H9 (cell line): ENCODE results near the gene KLHL5. TPM values are rescaled to one million over a fixed set of nuclear protein-coding genes. Genes with fewer than 3 reads are reported as not detected.

Experiments
- DNase-seq: peaks from one replicate; pipeline ENCODE4 v3.0.0-alpha.2; 2017
- H2AFZ ChIP-seq: one replicate; pipeline ENCODE4 v1.6.1; 2013; ENCODE audit warnings: mild to moderate bottlenecking, low read length, control low read depth, moderate library complexity
- H2AK5ac ChIP-seq: 2 replicates; pipeline ENCODE4 v1.6.1; 2013; ENCODE audit warnings: low read length, control low read depth, mixed read lengths; ENCODE audit not compliant: insufficient read length
- H2BK120ac ChIP-seq: one replicate; pipeline ENCODE4 v1.6.1; 2013; ENCODE audit warnings: low read depth, mild to moderate bottlenecking, low read length, control low read depth, inconsistent platforms; ENCODE audit not compliant: poor library complexity, severe bottlenecking
- H2BK12ac ChIP-seq: 2 replicates; pipeline ENCODE4 v1.6.1; 2013; ENCODE audit warnings: low read length, control low read depth, mixed read lengths, low read depth; ENCODE audit not compliant: insufficient read length
- H2BK15ac ChIP-seq: 2 replicates; pipeline ENCODE4 v1.6.1; 2013; ENCODE audit warnings: low read depth, low read length, control low read depth
- H2BK20ac ChIP-seq: one replicate; pipeline ENCODE4 v1.6.1; 2013; ENCODE audit warnings: low read depth, mild to moderate bottlenecking, low read length, control low read depth, inconsistent platforms; ENCODE audit not compliant: poor library complexity, severe bottlenecking
- H2BK5ac ChIP-seq: 2 replicates; pipeline ENCODE4 v1.6.1; 2013; ENCODE audit warnings: low read length, control low read depth, mixed read lengths; ENCODE audit not compliant: insufficient read length
- H3K14ac ChIP-seq: 2 replicates; pipeline ENCODE4 v1.6.1; 2013; ENCODE audit warnings: low read length, control low read depth; ENCODE audit not compliant: insufficient read depth
- H3K18ac ChIP-seq: 2 replicates; pipeline ENCODE4 v1.6.1; 2013; ENCODE audit warnings: low read depth, mild to moderate bottlenecking, mixed read lengths, low read length, control low read depth; ENCODE audit not compliant: insufficient read length
- H3K23ac ChIP-seq: 2 replicates; pipeline ENCODE4 v1.6.1; 2013; ENCODE audit warnings: low read length, control low read depth, mixed read lengths, low read depth; ENCODE audit not compliant: insufficient read length
- H3K23me2 ChIP-seq: 2 replicates; pipeline ENCODE4 v1.6.1; 2013; ENCODE audit warnings: low read depth, mild to moderate bottlenecking, mixed read lengths, low read length, control low read depth; ENCODE audit not compliant: insufficient read length, poor library complexity, severe bottlenecking
- H3K27ac ChIP-seq: 2 replicates; pipeline ENCODE4 v1.5.1; 2013; ENCODE audit warnings: low read length, control low read depth, mixed read lengths, low read depth; ENCODE audit not compliant: insufficient read length
- H3K27me3 ChIP-seq: 2 replicates; pipeline ENCODE4 v1.6.1; 2013; ENCODE audit warnings: low read length, control low read depth, inconsistent platforms; ENCODE audit not compliant: insufficient read depth
- H3K4ac ChIP-seq: 2 replicates; pipeline ENCODE4 v1.6.1; 2013; ENCODE audit warnings: low read depth, mild to moderate bottlenecking, control low read depth, inconsistent platforms, low read length, moderate library complexity
- H3K4me1 ChIP-seq: 2 replicates; pipeline ENCODE4 v1.6.1; 2013; ENCODE audit warnings: low read length, control low read depth, inconsistent platforms; ENCODE audit not compliant: insufficient read depth
- H3K4me2 ChIP-seq: 2 replicates; pipeline ENCODE4 v1.6.1; 2013; ENCODE audit warnings: low read length, control low read depth, mixed read lengths; ENCODE audit not compliant: insufficient read length, insufficient read depth
- H3K56ac ChIP-seq: 2 replicates; pipeline ENCODE4 v1.6.1; 2013; ENCODE audit warnings: low read depth, mild to moderate bottlenecking, mixed read lengths, low read length, control low read depth; ENCODE audit not compliant: insufficient read length
- H3K79me1 ChIP-seq: 2 replicates; pipeline ENCODE4 v1.6.1; 2013; ENCODE audit warnings: low read depth, mild to moderate bottlenecking, moderate library complexity, low read length, control low read depth, inconsistent platforms; ENCODE audit not compliant: insufficient read depth, poor library complexity, severe bottlenecking
- H3K79me2 ChIP-seq: 2 replicates; pipeline ENCODE4 v1.6.1; 2013; ENCODE audit warnings: low read length, control low read depth, inconsistent platforms; ENCODE audit not compliant: insufficient read depth
- H3K9ac ChIP-seq: 2 replicates; pipeline ENCODE4 v1.6.1; 2013; ENCODE audit warnings: low read length, control low read depth, mixed read lengths; ENCODE audit not compliant: insufficient read length; ENCODE audit errors: extremely low read depth
- H3K9me3 ChIP-seq: one replicate; pipeline ENCODE4 v1.6.1; 2013; ENCODE audit warnings: low read depth, low read length, inconsistent platforms; ENCODE audit not compliant: control insufficient read depth
- H3T11ph ChIP-seq: one replicate; pipeline ENCODE4 v1.6.1; 2013; ENCODE audit warnings: mild to moderate bottlenecking, low read length, control low read depth, inconsistent platforms
- H4K20me1 ChIP-seq: one replicate; pipeline ENCODE4 v1.6.1; 2013; ENCODE audit not compliant: control insufficient read depth, insufficient read length, insufficient read depth
- H4K5ac ChIP-seq: 2 replicates; pipeline ENCODE4 v1.6.1; 2013; ENCODE audit warnings: low read depth, mild to moderate bottlenecking, mixed read lengths, low read length, control low read depth; ENCODE audit not compliant: insufficient read length
- H4K8ac ChIP-seq: replicated peaks from 2 replicates; pipeline ENCODE4 v1.6.1; 2013; ENCODE audit warnings: low read length, control low read depth, mixed read lengths, low read depth; ENCODE audit not compliant: insufficient read length
- H4K91ac ChIP-seq: 2 replicates; pipeline ENCODE4 v1.6.1; 2013; ENCODE audit warnings: low read depth, mild to moderate bottlenecking, moderate library complexity, mixed read lengths, low read length, control low read depth; ENCODE audit not compliant: insufficient read length
- H3K27ac Mint-ChIP-seq, 3 experiments: 2 replicates in 2 of 3; 3 replicates in 1 of 3; pipeline ENCODE4 v1.8.0; 2020 to 2021; ENCODE audit warnings: mixed read lengths in 3 of 3, mild to moderate bottlenecking in 1 of 3, moderate library complexity in 1 of 3
- H3K27me3 Mint-ChIP-seq: 2 replicates; pipeline ENCODE4 v1.8.0; 2021; ENCODE audit warnings: low read depth, mild to moderate bottlenecking, moderate library complexity, mixed read lengths
- H3K36me3 Mint-ChIP-seq, 3 experiments: 2 replicates in 2 of 3; 3 replicates in 1 of 3; pipeline ENCODE4 v1.8.0; 2020 to 2021; ENCODE audit warnings: low read depth in 3 of 3, mixed read lengths in 3 of 3; ENCODE audit not compliant: insufficient read depth in 1 of 3
- H3K4me1 Mint-ChIP-seq, 2 experiments: 2 replicates each; pipeline ENCODE4 v1.8.0; 2020; ENCODE audit warnings: mixed read lengths in 2 of 2
- H3K4me3 Mint-ChIP-seq, 2 experiments: 2 replicates in 1 of 2; 3 replicates in 1 of 2; pipeline ENCODE4 v1.8.0; 2020 to 2021; ENCODE audit warnings: mild to moderate bottlenecking in 2 of 2, mixed read lengths in 2 of 2, moderate library complexity in 1 of 2
- H3K9me3 Mint-ChIP-seq, 2 experiments: 2 replicates in 1 of 2; 3 replicates in 1 of 2; pipeline ENCODE4 v1.8.0; 2020; ENCODE audit warnings: mild to moderate bottlenecking in 2 of 2, mixed read lengths in 2 of 2, moderate library complexity in 1 of 2
- CTCF ChIP-seq: fragments of 200-600 bp; sonication (generic); conservative IDR thresholded peaks from 3 replicates; pipeline ENCODE4 v1.8.0; 2021; ENCODE audit warnings: antibody characterized with exemption, mild to moderate bottlenecking
- WGBS: extraction: QIAGEN DNeasy Blood & Tissue Kit; methylation state at CpG from one replicate; pipeline ENCODE4 v1.1.7; 2013; ENCODE audit warnings: missing lambda C conversion rate, low lambda C conversion rate, mixed read lengths; ENCODE audit not compliant: insufficient read length; ENCODE audit errors: extremely low coverage; 5-methylcytosine and 5-hydroxymethylcytosine counted together
- total RNA-seq: library from RNA; stranded (reverse); gene quantifications from 2 replicates; pipeline ENCODE4 v1.2.1, GENCODE V29; 2021

Gene KLHL5
- total RNA-seq, 1 experiment from 2014 or later = 16.8 TPM

DNA sequence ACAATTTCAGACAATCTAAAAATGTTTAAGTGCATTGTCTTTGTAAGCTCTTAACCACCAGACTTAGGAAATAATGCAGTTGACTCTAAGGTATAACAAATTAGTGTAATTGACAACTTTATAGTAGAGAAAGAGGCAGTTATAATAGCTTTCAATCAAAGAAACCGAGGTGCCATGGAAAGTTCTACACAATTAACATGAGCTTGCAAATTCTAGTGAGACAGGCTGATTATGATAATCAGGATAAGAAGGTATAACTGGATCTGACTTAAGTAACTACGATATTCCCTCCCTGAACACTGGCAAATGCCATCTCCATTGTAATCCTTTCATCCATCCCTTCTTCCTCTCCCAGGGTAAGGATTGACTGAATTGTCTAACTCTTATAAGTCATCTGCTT, 11.4 kb upstream of the KLHL5 start:
- Histone ChIP-seq H3T11ph (no peak overlapping the region), H3K9ac (no peak overlapping the region), H3K79me1 (no peaks in the 10 kb centered on the region), H2AFZ (no peak overlapping the region), H4K91ac (no peak overlapping the region), H3K56ac (no peak overlapping the region), H2AK5ac (no peak overlapping the region), H3K27me3 (no peaks in the 10 kb centered on the region), H3K23me2 (peaks cover 1% of the 10 kb centered on the region), H3K4me2 (no peak overlapping the region), H2BK20ac (no peak overlapping the region), H3K9me3 (no peaks in the 10 kb centered on the region), H3K14ac (no peak overlapping the region), H3K18ac (no peak overlapping the region), H2BK15ac (no peak overlapping the region), H3K4me1 (peaks cover 2% of the 10 kb centered on the region; the same call in 1 of the 2 replicates), H4K20me1 (no peaks in the 10 kb centered on the region), H2BK120ac (no peak overlapping the region), H2BK5ac (no peak overlapping the region), H4K8ac (no peak overlapping the region), H4K5ac (no peak overlapping the region), H3K79me2 (no peaks in the 10 kb centered on the region), H3K27ac (no peak overlapping the region), H3K4ac (no peak overlapping the region), H2BK12ac (no peak overlapping the region), H3K23ac (no peak overlapping the region)
- peaks cover 18 to 24% of the 10 kb centered on the region in 2 experiments for H3K4me1 Mint-ChIP-seq
- DNase-seq = no peak
- no peaks in the 10 kb centered on the region for H3K36me3 Mint-ChIP-seq
- no peaks in the 10 kb centered on the region for H3K27me3 Mint-ChIP-seq
- H3K4me3 Mint-ChIP-seq = no peak overlapping the region
- H3K9me3 Mint-ChIP-seq = no peaks in the 10 kb centered on the region
- no peak overlapping the region for H3K27ac Mint-ChIP-seq
- no peak for TF ChIP-seq CTCF
- no CpG with 5 or more reads among the region's 2 CpGs for WGBS
